Nephron progenitor cell (in vitro differentiated cells): ENCODE measurements around the gene TENT5C.

Experiments
- DNase-seq: peaks from one replicate; pipeline ENCODE4 v3.0.0; 2021
- H3K27ac Mint-ChIP-seq: 2 replicates; pipeline ENCODE4 v1.8.0; 2021; ENCODE audit warnings: mild to moderate bottlenecking, moderate library complexity, mixed read lengths
- H3K27me3 Mint-ChIP-seq: 2 replicates; pipeline ENCODE4 v1.8.0; 2021; ENCODE audit warnings: mild to moderate bottlenecking, low read depth, mixed read lengths; ENCODE audit not compliant: poor library complexity
- H3K36me3 Mint-ChIP-seq: 2 replicates; pipeline ENCODE4 v1.8.0; 2021; ENCODE audit warnings: low read depth, mixed read lengths
- H3K4me1 Mint-ChIP-seq: 2 replicates; pipeline ENCODE4 v1.8.0; 2021; ENCODE audit warnings: mixed read lengths
- H3K4me3 Mint-ChIP-seq: 2 replicates; pipeline ENCODE4 v1.8.0; 2021; ENCODE audit warnings: mild to moderate bottlenecking, moderate library complexity, mixed read lengths
- H3K9me3 Mint-ChIP-seq: 2 replicates; pipeline ENCODE4 v1.8.0; 2021; ENCODE audit warnings: mild to moderate bottlenecking, moderate library complexity, mixed read lengths
- TF ChIP-seq, protein P1 (sequence below): fragments of 200-600 bp; sonication (generic); IDR thresholded peaks from 2 replicates; pipeline ENCODE4 v1.5.0; 2021; ENCODE audit warnings: antibody characterized with exemption

The TENT5C gene

GRCh38 chr1:117561071-117561470 lies 44.8 kb upstream of the TENT5C start:
- no peak for DNase-seq
- Mint-ChIP-seq H3K36me3 (no peaks in the 10 kb centered on the region), H3K27ac (no peak overlapping the region), H3K27me3 (peaks cover 6% of the 10 kb centered on the region), H3K4me3 (no peak overlapping the region), H3K9me3 (peaks cover 16% of the 10 kb centered on the region), H3K4me1 (peaks cover 5% of the 10 kb centered on the region)
- TF ChIP-seq, protein P1, sequence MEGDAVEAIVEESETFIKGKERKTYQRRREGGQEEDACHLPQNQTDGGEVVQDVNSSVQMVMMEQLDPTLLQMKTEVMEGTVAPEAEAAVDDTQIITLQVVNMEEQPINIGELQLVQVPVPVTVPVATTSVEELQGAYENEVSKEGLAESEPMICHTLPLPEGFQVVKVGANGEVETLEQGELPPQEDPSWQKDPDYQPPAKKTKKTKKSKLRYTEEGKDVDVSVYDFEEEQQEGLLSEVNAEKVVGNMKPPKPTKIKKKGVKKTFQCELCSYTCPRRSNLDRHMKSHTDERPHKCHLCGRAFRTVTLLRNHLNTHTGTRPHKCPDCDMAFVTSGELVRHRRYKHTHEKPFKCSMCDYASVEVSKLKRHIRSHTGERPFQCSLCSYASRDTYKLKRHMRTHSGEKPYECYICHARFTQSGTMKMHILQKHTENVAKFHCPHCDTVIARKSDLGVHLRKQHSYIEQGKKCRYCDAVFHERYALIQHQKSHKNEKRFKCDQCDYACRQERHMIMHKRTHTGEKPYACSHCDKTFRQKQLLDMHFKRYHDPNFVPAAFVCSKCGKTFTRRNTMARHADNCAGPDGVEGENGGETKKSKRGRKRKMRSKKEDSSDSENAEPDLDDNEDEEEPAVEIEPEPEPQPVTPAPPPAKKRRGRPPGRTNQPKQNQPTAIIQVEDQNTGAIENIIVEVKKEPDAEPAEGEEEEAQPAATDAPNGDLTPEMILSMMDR = no peak

DNA sequence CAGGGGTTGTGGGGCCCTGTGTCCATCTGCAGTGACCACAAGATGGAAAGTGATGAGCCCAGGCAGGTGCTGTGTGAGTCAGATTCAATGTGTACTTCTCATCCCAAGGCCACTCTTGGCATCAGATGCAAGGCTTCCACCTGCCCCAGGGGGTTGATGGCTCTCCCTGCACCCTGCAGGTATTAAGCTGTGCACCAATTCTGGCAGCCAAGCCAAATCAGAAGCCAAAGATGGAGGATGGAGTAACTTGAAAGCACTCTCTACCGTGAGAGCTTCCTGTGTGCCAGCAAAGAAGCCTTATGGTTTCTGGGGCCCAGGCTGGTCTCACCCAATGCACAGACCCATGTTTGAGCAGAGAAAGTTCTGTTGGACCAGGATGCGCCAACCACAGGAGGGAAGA lies 44.3 kb upstream of the TENT5C start:
- peaks cover 16% of the 10 kb centered on the region for H3K9me3 Mint-ChIP-seq
- peaks cover 5% of the 10 kb centered on the region for H3K4me1 Mint-ChIP-seq
- TF ChIP-seq, protein P1 = no peak

DNA sequence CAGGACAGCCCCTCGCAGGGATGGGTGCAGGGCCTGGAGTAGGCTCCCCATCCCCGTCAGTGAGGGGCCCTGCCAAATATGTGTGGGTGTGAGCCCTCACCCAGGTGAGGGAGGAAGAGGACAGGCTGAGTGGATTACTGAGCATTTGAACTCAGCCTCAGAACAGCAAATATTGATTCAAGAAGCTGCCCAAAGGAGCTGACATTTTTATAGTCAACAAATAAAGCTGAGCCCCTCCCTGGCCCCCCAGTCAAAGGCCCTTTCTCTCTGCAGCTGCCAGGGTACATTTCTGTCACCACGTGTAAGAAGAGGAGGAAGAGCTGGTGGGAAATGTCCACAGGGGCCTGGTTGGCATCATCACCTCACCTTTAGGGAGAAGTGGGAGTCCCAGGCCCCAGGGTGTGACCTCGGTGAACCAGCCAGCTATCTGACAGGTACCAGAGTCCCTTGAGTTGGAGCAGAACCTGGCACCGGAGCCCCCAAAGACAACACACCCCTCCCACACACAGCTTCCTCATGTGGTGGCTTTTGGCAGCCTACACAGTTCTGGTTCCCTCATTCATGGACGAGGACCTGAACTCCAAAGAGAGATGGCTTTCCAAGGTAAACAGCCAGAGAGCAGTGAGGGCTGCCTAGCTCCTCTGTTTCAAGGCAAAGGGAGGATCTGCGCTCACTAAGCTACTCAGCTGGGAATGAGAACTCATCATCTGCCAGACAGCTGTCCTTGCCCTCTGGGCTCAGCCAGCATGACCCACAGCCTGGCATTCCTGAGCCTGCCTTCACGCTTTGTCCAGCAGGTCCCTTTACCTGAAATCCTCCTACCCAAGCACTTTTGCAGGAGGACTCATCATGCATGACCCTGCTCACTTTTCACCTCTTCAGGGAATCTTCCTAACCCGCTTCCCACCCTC lies 43.0 kb upstream of the TENT5C start:
- peaks cover 5% of the 10 kb centered on the region for H3K4me1 Mint-ChIP-seq
- peaks cover 4% of the 10 kb centered on the region for H3K27me3 Mint-ChIP-seq
- peak overlapping the region; percentile 27 for H3K27ac Mint-ChIP-seq
- no peaks in the 10 kb centered on the region for H3K36me3 Mint-ChIP-seq
- H3K9me3 Mint-ChIP-seq = peaks cover 13% of the 10 kb centered on the region
- TF ChIP-seq, protein P1 = no peak
- no peak overlapping the region for H3K4me3 Mint-ChIP-seq
- DNase-seq = no peak

More for the DNA sequence above, 44.3 kb upstream of the TENT5C start:
- Mint-ChIP-seq H3K36me3 (no peaks in the 10 kb centered on the region), H3K27ac (no peak overlapping the region), H3K4me3 (no peak overlapping the region), H3K27me3 (peaks cover 4% of the 10 kb centered on the region)
- no peak for DNase-seq

DNA sequence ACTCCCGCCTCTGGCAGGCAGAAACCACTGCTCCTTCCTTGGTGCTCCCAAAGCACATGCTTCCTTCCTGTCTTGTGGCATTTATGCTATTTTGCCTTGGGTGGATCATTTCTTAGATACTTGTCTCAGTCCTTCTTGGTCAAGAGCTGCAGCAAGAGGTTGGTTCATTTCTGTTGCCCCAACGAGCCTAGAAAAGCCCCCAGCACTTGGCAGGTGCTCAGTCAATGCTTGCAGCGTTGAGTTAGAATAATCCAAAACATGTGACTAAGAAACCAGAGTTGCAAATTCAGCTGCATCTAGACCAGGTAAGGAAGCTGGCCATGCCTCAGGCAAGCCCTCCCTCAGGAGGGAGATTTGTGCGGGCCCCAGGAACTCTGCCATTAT lies 42.4 kb upstream of the TENT5C start:
- DNase-seq = no peak
- Mint-ChIP-seq H3K4me3 (no peak overlapping the region), H3K27me3 (peaks cover 4% of the 10 kb centered on the region), H3K36me3 (no peaks in the 10 kb centered on the region), H3K4me1 (peaks cover 5% of the 10 kb centered on the region), H3K27ac (peak overlapping the region; percentile 27), H3K9me3 (peaks cover 12% of the 10 kb centered on the region)
- TF ChIP-seq, protein P1 = no peak

DNA sequence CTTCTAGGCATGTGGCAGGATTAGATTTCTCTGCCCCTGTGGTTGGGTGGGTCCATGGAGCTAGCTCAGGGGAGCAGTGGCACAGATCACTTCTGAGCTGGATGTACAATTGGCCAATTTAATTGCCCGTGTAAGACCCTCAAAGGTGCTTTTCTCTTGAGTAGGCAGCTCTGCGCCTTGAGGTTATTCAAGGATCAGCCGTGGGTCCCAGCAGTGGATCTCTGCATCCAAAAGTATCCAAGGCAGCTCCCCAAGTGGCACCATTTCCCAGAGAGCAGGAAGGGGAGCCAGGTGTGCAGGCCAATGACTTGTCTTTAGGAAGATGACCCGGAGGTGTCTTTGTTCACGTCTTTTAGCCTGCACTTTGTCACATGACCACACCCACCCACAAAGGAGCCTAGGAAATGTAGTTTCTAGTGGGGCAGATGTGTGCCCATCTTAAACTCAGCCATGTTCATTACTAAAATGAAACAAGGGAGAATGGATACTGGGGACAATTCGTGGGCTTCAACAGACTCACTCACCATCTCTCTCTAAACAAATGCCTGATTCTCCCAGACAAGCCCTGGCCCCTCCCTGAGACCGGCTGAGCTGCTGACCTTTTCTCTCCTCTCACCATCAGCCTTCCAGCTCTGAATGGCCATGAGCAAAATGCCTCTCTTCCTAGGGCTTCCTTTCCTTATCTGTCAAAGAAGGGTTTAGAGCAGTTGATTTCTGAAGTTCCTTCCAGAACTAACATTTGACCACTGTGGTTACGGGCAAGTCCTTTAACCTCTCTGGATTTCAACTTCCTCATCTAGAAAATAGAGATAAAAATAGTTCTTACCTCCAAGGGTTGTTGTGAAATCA lies 41.4 kb upstream of the TENT5C start:
- H3K4me1 Mint-ChIP-seq = peaks cover 5% of the 10 kb centered on the region
- no peak overlapping the region for H3K27ac Mint-ChIP-seq
- TF ChIP-seq, protein P1 = no peak
- DNase-seq = no peak
- H3K9me3 Mint-ChIP-seq = peaks cover 5% of the 10 kb centered on the region
- no peak overlapping the region for H3K4me3 Mint-ChIP-seq
- H3K36me3 Mint-ChIP-seq = no peaks in the 10 kb centered on the region
- peaks cover 4% of the 10 kb centered on the region for H3K27me3 Mint-ChIP-seq
